ENCODE results near the gene MAB21L1. TPM values are rescaled to one million over a fixed set of nuclear protein-coding genes. Genes with fewer than 3 reads are reported as not detected.
A peak's percentile ranks its signal among the peaks of the same experiment; 100 is the strongest.

MAB21L1 gene
- polyA plus RNA-seq (ENCODE audit: insufficient read length), result 7.0 TPM

DNA sequence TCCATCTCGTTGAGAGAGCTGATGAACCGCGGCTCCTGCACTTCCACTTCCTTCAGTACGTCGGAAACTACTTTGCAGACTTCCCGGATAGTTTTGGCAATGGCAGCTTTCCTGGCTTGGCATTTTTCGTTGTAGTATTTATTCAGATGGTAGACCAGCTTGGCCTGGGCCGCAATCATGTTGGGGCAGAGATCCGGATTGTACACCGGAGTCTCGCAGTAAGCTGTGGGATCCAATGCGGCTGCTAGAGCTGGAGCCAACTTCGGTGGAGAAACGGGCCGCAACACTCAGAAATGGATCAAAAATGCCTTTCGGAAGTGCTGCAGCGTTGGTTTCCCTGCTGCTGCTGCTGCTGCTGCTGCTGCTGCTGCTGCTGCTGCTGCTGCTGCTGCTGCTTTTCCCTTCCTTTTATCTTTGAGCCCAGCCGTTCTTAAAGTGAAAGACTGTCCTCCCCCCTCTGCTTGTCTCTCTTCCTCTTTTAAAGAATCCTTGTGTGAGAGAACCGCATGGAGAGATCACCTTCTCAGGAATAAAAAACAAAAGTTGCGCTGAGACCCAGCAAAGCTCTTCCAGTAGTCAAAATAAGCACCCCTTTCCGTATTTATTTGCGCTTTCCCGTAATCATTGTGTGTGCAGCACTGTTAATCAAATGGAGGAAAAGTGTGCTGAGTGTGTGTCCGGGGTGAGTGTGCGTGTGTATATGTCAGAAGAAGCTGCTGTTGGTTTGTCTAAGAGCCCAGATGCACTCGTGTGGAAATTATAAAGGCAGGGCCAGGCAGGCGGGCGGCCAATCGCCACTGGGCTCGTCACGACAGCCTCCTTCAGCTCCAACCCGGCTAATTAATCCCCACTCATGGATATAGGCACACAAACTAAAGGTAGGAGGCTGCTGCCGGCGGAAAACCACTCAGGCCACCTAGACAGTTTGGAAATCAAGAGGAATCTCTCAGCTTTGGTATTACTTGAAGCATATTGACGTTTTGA lies at the start of gene MAB21L1:
Gene MAB21L1 (minus strand): TSS at position 730 of the 984 bp plus-strand sequence. CDS start 551 bp downstream, at position 179.
- no peak for DNase-seq (ENCODE audit: low read depth)

DNA sequence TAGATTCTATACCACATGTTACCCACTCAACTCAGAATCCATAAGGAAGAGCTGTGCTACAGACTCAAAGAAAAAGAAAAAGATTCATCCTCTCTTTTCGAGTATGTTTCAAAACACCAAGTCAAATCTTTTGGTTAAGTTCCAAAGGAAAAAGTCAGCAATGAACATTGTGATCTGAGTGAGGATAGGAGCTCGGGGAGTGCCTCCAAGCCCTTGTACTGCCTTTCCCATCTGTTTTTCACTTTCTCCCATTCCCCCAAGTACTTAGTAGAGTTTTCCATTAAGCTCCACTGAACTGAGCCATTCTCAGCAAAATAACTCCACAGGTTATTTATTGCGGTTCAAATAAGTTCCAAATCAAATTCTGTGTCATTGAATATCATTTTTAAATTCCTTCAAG lies 47.7 kb upstream of the MAB21L1 start:
- no peak for DNase-seq (ENCODE audit: low read depth)

DNA sequence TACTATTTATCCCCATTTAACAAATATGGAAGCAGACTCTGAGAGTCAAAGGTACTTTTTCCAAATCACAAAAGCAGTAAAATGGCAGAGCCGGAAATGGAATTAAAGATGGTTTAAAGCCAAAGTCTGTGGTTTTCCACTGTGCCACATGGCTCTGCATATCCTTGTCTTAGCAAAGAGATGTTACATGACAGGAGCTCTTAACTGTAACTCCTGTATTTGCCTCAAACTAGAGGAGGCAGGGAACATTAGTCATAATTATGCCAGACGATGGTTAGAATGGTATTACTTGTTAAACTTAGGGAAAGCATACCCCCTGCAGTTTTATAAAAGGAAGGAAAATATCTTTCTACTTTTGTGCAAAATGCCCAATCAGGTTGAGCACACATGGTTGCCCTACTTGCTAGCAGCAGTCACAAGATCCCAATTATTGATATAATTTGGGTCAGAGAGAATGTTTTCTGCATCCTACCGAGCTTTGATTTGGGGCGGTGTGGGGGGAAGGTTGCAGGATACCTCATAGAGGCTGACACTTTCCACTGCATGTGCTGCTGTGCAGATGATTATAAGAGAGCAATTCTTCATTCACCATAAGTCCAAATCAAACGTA lies 42.0 kb upstream of the MAB21L1 start:
- no peak for DNase-seq (ENCODE audit: low read depth)

DNA sequence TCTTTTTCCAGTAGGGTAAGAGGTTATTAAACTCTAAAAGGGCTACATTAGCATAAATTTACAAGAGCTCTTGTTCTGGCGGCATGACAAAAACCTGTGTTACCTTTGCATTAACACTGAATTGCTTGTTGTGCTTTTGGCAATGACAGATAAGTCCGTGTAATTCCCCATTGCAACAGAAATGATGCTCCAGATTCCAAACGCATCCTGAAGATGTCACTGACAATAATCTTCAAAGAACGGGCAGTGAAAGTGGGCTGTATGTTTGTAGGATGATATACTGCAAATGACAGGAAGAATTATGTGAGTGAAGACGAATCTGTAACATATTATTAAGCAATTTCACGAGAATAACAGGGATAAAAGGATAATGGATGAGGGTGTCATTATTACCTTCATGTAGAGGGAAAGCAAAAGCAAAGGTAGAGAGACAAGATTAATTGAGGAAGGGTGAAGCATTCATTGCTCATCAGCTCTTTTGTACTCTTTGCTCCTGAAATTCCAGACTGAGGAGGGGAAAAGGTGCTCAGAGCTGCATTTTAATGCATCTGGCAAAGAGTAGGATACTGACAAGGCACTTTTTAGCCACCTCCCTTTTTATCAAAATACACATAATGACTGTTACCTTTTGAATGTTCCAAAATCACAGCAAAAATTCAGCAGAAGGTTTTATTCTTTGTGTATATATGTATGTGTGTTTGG lies 38.5 kb upstream of the MAB21L1 start:
- DNase-seq (ENCODE audit: low read depth), result no peak

DNA sequence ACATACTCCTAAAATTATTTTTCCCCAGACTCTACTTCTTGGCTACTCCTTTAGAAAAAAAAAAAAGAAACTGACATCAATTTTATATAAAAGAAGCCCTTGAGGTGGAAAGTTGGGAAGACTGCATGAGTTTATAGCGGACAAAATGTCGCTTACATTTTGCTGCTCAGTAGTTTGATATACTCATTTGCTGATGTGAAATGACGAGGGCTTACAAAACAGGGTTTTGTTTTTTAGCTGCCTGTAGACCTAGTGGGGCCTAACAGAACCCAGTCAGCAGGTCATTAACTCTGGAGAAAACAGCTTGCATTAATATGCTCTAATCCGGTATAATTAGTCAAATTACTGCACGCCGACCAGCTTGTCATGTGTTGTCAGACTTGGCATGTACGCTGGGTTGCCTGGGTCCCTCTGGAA lies 37.6 kb upstream of the MAB21L1 start:
- peak; percentile 51 for DNase-seq (ENCODE audit: low read depth)

DNA sequence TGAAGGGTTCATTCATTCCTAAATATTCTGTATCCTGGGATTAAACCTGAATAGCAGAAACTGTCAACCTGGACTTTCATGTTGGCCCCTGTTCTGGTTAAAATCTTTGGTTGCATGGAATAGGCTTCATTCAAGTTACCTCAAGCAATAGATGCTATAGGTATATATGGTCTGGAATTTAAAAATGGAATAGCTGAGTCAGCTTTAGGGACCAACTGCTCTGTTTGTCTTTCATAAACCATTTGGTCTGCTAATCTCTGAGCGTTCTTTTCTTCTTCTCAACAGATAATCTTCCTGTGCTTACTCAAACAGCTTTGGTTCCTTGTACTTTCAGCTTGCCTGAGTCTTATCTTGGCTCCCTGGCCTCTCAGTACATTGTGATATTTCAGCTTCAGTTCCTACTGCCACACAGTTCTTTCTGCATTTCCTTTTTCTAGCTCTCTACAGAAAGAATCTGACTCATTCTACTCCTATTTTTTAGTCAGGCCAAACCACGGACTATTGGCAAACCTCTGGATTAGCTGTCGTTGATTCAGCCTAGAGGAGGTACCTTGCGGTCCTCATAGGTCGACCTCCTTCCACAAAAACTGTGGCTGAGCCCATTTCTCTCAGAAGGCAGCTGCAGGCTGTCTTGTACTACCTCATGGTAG lies 35.9 kb upstream of the MAB21L1 start:
- DNase-seq (ENCODE audit: low read depth), result no peak

DNA sequence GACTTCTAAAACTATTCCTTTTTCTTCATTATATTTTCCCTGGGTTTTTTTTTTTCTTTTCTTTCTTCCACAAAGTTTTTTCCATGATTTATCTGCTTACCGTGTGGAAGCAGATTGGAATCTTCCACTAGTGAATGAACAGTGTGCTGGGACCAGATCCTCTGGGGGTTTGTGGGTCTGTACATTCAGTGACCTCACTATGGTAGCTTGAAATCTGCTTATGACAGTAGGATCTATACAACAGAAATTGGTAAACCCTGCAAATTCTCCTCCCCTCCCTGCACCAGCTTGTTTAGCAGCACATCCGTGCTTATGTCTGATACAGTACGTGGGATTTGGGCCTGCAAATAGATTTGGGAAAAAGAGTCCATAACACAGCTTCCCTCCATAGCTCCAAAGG lies 26.0 kb upstream of the MAB21L1 start:
- DNase-seq (ENCODE audit: low read depth), result no peak

DNA sequence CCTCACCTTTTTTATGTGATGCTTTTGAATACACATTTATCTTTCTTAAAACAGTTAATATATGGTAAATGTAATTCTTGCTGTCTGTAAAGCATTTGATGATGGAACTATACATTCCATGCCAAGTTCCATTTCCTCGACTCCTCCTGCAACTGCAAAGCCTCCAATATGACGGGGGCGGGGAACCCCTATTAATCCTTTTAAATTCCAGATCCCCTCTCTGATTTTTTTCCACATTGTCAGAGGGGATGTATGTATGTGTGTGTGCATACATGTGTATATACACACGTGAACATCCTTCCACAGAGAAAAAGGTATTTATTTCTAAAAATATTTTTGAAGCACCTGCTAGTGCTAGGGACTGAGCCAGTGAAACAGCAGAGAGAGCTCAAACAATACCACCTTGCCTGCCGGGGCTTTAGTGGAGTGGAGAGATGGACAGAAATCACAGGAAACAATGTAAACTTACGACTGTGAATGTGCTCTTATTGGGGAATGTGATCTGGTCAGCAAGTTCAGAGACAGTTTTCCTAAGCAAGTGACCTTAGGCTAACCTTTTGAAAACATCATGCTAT lies 25.3 kb upstream of the MAB21L1 start:
- DNase-seq (ENCODE audit: low read depth), result no peak

DNA sequence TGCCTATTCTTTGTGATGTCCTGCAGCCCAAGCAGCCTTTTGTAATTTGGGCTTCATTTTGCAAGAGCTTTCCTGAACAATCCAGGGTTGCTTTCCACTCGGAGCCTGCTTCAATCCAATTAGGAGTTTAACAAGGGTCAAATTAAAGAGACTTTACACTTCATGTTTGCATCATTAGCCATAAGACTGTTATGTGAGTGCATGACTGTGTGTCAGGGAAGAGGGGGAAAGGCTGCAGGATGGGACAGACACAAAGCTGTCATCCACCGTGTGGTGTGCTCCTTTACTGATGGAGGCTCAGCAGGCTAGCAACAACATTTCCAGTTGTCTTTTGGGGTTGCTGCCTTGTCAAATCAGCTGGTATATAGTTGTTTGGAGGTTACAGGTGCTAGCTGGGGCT lies 23.7 kb upstream of the MAB21L1 start:
- no peak for DNase-seq (ENCODE audit: low read depth)

DNA sequence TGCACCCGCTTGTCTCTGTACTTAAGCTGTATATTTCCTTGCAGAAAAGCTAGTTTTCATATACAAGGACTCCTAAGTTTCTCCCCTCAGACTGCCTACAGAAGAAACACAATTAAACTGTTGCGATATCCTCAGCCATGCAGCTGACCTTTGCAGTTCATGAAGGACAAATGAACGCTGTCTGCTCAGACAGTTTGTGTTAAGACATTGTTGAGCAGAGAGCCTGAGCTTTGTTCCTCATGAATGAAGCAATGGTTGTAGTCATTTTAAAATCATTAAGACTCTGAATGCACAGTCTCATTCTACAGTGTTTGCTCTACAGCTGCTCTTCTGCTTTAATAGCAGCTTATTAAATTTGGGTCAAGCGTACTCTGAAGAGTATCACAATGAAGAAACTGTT lies 23.2 kb upstream of the MAB21L1 start:
- no peak for DNase-seq (ENCODE audit: low read depth)

DNA sequence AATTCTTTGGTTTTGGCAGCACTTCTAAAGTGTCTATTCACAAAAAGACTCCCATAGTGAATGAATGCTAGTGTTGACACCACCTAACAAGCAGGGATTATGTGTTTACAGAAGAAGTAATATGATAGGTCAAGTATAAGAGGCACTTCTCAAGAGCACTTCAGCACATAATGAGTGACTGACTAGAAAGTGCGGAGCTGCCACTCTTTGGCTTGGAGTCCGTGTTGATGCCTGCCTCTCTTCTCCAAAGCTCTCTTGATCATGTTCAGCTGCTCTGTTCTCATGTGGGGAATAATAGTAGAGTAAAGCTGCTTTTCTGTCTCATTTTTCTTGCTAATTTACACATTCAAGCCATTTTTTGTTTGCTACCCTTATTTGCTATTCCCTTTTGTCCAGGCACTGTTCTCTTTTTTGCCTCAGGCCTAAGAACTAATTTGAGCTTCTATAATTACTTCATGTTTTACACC lies 22.7 kb upstream of the MAB21L1 start:
- DNase-seq (ENCODE audit: low read depth), result no peak

DNA sequence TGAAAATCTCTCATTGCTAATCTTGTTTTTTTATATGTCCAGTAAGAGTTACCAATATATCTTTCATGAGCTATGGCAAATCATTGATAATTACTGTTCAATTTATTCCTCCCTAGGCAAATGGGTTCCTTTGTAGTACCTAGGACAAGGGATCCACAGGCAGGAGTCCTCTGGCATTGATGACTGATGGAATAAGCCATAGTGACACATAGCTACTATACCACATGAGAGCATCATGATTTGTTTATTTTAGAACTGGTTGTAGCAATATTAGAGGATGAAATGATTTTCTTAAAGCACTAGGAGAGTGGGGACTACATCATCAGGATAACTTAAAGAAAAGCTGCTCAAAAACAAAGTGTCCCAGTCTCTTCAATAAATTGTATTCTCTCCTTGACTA lies 21.7 kb upstream of the MAB21L1 start:
- DNase-seq (ENCODE audit: low read depth), result no peak

DNA sequence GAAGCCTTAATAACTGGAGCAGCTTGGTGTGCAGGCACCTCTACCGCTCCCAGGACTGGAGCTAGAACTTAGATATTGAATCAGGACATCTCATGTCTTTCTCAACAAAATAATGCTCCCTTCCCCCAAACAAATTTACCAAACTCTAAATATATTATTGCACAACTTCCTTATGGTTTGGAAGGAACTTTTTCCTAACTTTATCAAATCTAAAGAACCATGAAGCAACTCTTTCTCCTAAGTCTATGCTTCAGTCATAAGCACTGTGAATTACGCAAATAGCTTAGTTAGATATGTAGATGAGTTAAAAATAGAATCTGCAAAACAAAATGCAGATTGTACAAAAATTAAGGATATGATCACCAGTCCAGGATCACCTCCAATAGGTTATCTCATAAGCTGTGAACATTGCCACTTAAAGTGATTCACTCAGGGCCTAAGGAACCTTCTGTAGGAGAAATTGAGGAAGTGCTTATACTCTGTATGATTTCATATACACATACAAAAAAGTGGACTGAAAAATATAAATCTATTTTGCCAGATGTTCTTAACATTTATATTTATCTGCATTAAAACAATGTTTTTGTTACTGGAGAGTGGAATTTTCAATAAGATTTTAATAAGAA lies 20.4 kb upstream of the MAB21L1 start:
- no peak for DNase-seq (ENCODE audit: low read depth)

DNA sequence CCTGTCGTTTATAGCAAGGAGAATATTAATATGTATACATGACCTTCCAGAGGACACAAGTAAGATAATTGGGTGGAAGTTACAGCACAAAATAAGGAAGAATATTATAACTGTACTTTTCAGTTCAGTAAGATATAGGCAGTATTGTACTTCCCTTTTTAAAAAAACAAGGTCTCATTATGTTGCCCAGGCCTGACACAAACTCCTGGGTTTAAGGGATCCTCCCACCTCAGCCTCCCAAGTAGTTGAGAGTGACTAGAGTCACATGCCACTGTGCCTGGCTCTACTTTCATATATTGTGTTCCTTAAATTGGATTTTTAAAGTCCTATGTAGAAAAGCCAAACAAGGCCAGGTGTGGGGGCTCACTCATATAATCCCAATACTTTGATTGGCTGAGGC lies 19.5 kb upstream of the MAB21L1 start:
- no peak for DNase-seq (ENCODE audit: low read depth)

DNA sequence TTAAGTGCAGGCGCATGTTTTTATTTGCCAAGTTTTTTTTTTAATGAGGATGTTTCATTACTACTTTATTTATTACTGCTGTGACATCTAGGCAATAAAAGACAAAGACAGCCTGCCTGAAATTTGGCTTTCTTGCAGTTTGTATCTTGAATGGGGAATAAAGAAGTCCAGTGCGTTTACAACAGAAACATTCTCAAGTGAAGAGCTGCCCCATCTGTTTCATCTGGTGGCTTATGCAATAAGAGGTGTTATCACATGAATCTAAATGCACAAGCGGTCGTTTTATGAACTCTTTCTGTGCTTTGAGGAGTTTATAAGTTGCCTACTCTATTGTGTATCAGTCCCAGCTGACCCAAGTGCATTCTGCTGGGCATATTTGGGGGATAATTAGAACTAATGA lies 12.6 kb upstream of the MAB21L1 start:
- DNase-seq (ENCODE audit: low read depth), result no peak

DNA sequence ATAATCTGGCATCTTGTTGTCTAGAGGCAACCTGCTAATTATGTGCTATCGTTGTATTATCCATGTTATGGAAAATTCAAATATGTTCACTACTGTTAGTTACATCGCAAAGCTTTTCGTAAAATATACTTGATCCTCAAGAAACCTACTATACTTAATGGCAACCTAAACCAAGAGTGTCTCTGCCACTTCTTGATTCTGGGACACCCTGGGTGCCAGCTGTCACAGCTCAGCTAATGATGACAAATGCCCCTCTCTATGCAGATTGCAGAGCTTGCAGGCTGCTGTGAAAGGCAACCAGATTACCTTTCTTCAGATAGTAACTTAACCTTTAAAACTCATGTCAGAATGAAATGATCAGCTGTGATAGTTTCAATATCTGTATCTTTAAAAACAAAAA lies 8.9 kb upstream of the MAB21L1 start:
- DNase-seq (ENCODE audit: low read depth), result no peak

DNA sequence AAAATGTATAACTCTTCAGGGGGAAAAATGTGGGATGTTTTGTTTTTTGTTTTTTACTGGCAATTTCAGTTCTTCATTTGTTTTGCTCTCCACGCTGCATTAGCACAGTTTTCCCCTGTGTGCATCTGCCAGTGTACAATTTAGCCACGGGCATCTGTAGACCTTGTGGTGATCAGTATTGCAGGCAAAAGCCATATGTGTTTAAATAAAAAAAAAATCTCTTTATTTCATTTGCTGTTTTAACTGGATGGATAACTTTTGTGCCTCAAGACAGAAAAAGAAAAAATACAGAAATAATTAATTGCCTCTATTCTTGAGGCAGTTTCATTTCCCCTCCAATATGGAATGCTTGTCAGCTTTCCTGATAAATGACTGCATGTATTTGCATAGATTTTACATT lies 7.9 kb upstream of the MAB21L1 start:
- DNase-seq (ENCODE audit: low read depth), result no peak

DNA sequence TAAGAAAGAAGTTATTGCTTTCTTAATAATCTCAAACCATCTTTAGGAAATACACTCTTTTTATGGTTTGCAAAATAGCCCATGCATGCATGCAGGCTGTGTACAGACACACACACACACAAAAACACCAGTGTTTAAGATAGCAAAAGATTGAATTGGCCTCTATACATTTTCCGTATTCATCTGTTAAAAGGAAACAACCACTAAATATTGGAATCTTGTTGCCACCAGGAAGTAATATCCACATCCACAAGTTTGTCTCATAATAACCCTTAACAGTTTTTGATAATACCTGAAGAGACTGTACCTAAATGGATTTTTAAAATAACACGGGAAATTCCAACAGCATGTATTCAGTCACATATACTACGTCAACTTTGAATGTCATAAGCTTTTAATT lies 7.3 kb upstream of the MAB21L1 start:
- DNase-seq (ENCODE audit: low read depth), result no peak

DNA sequence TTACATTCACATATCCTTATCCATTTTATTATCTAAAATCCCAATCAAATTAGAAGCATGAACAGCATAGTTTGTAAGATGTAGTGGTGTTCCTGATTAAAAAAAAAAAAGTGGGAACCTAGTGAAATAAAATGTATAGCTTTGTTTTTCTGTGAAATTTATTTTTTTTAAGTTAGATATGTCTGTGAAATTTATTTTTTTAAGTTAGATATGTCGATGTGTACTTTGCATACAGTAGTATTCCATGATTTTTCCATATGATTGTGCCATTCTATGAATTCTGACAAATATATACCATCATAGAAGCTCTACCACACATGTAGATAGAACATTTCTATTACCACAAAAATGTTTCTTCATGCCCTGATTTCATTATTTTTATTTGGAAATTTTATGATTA lies 6.0 kb upstream of the MAB21L1 start:
- DNase-seq (ENCODE audit: low read depth), result no peak

DNA sequence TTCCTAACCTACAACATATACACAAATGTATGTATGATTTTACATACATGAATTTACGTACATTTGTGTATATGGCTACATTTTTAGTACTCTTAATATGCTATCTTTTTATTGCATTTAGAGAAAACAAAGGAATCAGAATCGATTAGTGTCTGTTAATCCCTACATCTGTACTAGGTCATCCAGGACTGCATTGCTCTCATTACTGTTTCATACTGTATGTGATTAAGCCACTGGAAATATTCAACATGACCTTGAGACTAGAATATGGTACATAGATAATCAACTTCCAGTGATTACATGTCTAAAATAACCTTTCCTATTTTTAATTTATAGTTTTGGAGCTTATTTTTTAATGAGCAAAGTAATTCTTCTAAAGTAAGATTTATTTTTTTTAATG lies 5.3 kb upstream of the MAB21L1 start:
- DNase-seq (ENCODE audit: low read depth), result no peak

DNA sequence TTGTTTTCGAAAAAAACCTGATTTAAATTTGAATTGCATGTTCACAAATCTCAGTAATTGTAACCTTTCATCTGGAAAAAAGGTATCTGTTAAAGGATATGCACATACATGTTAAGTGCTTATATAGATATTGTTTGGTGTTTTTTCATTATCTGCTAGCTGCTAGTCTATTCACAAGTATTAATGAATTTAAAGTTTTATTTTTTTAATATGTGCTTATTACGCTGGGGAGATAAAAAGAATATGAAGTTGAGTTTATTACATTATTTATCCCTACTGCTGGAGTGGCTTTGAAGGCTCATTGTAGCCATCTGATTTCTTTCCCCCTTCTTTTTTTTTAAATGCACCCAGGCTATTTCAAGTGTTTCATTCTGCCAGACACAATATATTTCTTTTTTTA lies 3.9 kb upstream of the MAB21L1 start:
- DNase-seq (ENCODE audit: low read depth), result no peak
